ENCODE results near the gene HEXIM1.

DNA sequence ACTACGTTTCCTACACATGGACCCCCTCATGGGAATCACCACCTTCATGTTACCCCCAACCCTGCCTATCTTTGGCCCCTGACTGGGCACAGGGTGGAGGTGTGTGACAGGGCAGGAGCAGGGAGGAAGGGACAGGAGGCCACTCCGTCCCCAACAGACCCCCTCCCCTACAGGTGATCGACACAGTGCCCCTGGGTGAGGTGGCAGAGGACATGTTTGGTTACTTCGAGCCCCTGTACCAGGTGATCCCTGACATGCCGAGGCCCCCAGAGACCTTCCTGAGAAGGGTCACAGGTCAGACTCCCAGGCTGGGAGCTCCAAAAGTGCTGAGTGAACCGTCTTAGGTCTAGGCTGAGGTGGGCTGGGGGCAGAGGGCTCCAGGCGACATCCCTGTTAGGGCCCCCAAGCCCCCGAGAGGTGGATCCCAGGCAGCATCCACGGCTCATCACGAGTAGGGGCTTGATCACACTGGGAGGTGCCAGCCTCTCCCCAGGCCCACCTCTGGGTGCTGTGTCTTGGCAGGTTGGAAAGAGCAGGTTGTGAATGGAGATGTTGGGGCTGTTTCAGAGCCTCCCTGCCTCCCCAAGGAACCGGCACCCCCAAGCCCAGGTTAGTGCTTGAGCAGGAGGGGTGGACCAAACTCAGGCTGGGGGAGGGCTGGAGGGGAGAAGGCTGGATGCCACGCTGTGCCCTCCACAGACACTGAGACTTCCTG is 11.3 kb upstream of the HEXIM1 start:
- TF ChIP-seq, protein P1, sequence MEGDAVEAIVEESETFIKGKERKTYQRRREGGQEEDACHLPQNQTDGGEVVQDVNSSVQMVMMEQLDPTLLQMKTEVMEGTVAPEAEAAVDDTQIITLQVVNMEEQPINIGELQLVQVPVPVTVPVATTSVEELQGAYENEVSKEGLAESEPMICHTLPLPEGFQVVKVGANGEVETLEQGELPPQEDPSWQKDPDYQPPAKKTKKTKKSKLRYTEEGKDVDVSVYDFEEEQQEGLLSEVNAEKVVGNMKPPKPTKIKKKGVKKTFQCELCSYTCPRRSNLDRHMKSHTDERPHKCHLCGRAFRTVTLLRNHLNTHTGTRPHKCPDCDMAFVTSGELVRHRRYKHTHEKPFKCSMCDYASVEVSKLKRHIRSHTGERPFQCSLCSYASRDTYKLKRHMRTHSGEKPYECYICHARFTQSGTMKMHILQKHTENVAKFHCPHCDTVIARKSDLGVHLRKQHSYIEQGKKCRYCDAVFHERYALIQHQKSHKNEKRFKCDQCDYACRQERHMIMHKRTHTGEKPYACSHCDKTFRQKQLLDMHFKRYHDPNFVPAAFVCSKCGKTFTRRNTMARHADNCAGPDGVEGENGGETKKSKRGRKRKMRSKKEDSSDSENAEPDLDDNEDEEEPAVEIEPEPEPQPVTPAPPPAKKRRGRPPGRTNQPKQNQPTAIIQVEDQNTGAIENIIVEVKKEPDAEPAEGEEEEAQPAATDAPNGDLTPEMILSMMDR (IDR thresholded peaks at IDR 0.05): no peak
- no peak for TF ChIP-seq POLR2A (IDR thresholded peaks at IDR 0.05)

Data from prostate gland (tissue), 2 donors.